GM08714 (cell line): ENCODE results near the gene TMIGD3.

ENCODE experiments used
- H3K4me3 ChIP-seq: fragments of 200-500 bp; sonication (Bioruptor generic); 2 replicates; pipeline ENCODE4 v1.5.1; 2014; ENCODE audit warnings: mild to moderate bottlenecking, low read length, inconsistent platforms
- ZNF274 ChIP-seq: IDR thresholded peaks from 2 replicates; pipeline ENCODE4 v1.6.1; 2012; ENCODE audit warnings: mild to moderate bottlenecking, low read depth, low read length

Gene TMIGD3

DNA sequence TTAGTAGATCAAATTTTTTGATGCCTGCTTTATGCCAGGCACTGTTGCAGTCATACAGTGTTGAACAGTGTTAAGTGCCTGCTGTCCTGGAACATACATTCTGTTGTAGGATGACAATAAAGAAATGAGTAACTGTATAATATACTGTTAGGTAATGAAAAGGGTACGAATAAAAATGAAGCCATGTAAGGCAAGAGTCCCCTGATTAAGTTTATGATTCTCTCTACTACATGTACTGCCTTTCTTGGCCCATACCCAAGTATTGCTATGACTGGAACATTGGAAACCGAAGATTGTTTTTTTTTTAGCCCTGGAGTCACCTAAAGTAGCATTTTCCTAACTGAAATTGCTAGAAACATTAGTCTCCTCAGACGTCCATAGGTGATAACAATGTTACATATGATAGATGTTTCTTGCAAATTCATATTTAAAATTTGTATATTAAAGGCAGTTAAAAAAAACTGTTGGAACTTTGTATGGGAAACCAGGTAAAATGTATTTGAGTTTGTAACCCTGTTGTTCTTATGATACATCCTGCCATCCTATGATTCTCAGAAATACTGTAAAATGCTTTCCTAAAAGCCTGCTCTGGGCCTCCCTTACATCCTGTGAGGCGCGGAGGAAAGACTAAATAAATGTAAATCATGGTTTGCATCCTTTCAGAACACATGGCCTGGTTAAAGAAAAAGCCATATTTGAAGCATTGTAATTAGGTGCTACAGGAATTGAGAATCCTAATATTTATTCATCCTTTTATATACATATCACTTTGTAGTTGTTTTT, 48.4 kb downstream of the TMIGD3 start:
- H3K4me3 ChIP-seq: no peak overlapping the region
- TF ChIP-seq ZNF274: no peak

DNA sequence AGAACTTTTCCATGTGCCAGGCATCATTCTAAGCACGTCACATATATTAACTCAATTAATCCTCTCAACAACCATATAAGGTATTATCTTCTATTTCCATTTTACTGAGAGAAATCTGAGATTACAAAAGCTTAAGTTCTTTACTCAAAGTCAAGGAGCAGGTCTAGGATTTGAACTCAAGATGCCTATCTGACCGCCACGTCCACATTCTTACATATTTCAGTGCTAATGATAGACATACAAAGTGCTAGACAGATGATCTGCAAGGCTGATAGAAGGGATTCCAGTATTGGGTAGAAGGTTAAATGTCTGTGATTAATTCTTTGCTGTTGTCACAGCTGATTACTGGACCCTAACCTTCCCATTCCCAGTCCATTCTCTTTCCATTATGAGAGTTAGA, 49.7 kb downstream of the TMIGD3 start:
- no peak for TF ChIP-seq ZNF274
- no peak overlapping the region for H3K4me3 ChIP-seq

DNA sequence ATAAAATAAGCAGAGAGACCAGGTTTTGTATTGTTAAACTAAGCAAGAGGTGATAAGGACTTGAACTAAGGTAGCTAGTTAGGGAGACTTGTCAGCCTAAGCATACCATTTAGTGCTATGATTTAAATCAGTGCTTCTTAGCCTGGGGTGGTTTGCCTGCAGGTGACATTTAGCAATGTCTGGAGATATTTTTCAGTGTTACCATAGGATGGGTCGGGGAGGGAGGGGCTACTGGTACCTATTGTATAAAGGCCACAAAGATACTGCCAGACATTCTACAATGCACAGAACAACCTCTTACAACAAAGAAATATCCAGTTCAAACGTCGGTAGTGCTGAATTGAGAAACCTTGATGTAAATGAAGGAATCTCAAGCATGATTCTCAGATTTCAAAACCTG, 50.9 kb downstream of the TMIGD3 start:
- no peak overlapping the region for H3K4me3 ChIP-seq
- no peak for TF ChIP-seq ZNF274

DNA sequence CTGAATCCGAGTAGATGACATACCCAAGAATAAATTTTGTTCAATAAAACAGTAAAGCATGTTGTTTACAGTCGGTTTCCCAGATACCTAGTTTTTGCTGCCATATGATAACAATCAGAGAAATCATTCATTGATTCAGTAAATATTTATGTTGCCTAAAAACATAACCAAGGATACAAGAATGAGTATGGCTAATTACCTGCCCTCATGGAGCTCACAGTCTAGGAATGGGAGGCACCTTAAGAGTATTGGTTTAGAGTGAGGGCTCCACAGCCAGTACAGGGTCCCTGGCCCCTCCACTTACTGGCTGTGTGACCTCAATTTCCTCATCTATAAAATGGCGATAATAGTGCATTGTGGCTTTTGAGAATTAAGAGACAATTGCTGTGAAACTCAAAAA, 53.2 kb downstream of the TMIGD3 start:
- peak overlapping the region; percentile 95 for H3K4me3 ChIP-seq
- no peak for TF ChIP-seq ZNF274

DNA sequence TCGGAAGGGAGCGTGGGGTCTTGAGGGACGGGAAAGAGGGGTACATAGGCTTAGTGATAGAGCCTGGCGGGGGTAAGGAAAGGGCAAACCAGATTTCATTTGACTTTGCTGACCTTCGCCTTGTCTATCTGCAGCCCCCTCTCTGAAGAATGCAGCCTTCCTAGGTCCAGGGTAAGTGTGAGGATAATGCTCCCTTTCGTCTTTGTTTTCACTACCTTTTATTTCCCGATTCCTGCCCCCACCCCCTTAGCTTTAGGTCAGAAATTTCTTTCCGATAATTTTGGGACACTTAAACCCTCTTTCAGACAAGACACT, 53.8 kb downstream of the TMIGD3 start:
- H3K4me3 ChIP-seq: peak overlapping the region; percentile 95
- no peak for TF ChIP-seq ZNF274

DNA sequence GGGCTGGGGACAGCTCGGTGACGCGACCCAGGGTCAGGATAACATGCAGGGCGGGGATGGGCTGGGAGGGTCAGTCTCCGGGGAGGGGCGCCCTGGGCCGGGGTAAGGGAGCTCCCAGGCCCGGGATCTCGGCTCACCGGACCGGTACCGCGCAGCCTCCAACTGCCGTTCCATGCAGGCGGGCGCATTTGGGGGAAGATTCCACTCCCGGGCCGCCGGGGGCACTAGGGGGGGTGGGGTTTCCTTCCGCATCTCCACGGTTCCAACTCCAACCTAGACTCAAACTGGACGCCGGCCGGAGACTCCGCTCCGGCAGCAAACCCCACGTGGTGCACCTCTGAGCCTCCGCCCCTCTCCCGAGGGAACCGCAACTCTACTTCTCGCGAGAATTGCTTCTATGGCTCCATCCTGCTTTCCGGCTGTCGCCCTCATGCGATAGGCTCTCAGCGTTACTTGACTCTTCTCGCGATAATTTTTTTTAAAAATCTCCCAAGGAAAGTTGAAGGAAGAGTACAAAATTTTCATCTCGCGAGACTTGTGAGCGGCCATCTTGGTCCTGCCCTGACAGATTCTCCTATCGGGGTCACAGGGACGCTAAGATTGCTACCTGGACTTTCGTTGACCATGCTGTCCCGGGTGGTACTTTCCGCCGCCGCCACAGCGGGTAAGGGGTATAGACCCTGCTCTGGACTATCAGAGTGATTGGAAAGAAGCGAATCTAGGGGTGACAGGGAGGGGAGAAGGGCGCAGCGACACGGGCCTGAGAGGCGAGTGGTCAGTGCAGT, 54.3 kb downstream of the TMIGD3 start, which contains the start of the genes ATP5PB and WDR77:
ATP5PB (plus strand) TSS at position 547 of the 785 bp plus-strand sequence; CDS start at position 625, 78 bp downstream.
WDR77 (minus strand) TSS at position 339 of the 785 bp plus-strand sequence; CDS start at position 252, 87 bp downstream.
- TF ChIP-seq ZNF274: no peak
- peak within 1 kb of the TSS; percentile 95 for H3K4me3 ChIP-seq

DNA sequence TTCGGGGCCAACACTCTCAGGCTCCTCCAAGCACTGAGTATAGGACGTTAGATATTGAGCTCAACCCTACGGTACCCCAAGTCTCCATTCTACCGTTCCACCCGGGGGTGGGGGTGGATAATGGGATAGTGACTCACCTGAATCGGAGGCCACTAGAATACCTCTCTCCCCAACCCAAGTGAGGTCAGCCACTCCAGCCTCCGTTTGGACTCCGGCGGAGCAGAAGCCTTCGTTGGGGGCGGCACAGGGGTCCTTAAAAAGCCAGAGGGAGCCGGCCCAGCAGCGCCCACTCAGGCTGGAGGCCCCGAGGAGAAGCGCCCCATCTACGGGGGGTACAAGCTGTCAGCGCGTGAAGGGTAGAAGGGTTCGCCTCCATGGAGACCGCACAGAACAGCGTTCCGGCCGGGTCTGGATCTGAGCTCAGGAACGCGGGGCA, 54.9 kb downstream of the TMIGD3 start:
- peak overlapping the region; percentile 80 for H3K4me3 ChIP-seq
- no peak for TF ChIP-seq ZNF274

DNA sequence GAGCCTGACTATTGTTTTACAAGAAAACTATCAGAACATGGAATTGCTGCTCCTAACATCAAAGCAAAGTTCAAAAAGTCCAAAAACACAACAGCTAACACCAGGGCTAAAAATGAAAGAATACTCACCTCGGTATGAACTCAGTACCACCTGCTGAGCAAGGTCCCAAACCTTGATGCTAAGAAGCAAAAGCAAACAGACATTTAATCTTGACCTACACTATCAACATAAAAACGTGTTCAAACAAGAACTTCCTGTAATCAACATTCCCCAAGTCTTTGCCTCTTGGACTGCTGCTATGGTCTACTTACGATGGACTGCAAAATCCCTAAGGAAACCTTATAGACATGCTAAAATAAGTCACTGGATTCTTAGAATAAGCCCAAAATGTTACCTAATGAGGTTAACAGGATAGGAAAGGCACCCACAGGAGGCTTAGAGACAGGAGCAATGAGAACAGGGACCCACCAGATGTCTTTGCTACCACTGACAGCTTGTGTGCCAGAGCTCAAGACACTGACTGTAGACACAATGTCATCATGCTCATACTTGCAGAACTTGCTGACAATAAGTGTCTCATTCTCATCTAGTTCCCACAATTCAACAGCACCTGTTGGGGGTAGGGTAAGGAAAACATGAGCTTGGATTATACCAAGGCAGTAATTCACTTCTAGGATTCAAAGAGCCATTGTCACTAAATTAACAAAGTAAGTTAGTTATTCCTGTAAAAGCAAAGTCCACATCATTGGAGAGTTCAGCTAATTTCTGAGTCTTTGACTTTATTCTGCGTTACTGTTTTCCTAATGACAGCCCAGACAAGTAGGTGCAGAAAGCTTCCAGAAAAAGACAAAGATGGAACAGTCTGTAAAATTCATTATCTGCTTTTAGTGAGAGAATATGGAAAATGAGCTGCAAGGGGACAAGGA, 56.2 kb downstream of the TMIGD3 start:
- TF ChIP-seq ZNF274: no peak

DNA sequence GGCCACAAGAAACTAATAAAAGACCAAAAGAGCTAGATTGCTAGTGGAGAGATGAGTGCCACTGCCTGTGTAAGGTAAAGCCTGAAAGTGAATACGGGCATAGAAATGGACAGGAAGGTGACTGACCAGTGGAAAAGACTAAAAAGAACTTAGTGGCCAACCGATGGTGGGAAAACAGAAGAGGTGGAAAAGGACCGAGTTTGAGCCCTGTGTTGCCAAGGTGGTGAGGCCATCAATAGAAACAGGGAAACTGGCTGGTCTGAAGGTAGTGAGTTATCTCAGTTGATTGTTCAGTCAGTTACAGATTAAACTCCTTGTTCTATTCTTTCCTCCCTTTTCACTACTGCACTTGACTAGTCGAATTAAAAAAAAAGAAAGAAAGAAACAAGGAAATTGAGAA, 56.9 kb downstream of the TMIGD3 start:
- no peak overlapping the region for H3K4me3 ChIP-seq
- no peak for TF ChIP-seq ZNF274

More for the DNA sequence above, 56.2 kb downstream of the TMIGD3 start:
- H3K4me3 ChIP-seq: peak overlapping the region; percentile 80

DNA sequence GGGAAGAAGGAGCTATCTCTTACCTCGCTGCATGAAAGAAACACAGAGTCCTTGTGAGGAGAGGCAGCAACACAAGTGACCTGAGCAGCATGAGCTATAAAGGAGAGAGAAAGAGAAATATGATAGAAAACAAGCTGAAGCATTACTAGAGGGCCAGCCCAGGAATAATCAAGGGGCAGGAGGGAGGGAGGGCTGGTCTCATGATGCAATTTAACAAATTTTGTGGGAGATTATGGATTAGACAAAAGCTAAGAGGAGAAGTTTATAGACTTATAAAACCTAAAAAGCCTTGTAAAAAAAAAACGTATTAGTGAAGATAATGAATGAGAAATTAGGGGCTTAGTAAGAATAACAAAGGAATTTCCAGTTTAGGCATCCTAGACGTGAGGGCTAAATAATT, 59.4 kb downstream of the TMIGD3 start:
- TF ChIP-seq ZNF274: no peak

DNA sequence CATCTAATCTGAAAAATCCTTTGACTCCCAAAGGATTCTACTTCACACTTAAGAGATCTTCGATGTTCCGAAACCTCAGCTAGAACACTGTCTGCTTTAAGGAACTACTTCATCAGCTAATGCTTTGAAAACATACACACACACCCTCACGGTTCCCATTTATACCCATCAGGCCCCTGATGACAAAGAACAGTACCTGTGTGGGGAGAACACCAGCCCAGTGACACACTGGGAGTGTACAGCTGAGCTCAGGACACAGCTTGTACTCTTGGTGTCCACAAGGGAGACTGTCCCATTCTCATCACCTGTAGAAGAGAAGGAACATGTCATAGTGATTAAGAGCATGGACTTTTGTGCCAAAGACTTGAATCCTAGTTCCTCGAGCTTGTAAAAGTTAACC, 61.0 kb downstream of the TMIGD3 start:
- no peak for TF ChIP-seq ZNF274
- H3K4me3 ChIP-seq: no peak overlapping the region

More for the DNA sequence above, 59.4 kb downstream of the TMIGD3 start:
- H3K4me3 ChIP-seq: no peak overlapping the region

DNA sequence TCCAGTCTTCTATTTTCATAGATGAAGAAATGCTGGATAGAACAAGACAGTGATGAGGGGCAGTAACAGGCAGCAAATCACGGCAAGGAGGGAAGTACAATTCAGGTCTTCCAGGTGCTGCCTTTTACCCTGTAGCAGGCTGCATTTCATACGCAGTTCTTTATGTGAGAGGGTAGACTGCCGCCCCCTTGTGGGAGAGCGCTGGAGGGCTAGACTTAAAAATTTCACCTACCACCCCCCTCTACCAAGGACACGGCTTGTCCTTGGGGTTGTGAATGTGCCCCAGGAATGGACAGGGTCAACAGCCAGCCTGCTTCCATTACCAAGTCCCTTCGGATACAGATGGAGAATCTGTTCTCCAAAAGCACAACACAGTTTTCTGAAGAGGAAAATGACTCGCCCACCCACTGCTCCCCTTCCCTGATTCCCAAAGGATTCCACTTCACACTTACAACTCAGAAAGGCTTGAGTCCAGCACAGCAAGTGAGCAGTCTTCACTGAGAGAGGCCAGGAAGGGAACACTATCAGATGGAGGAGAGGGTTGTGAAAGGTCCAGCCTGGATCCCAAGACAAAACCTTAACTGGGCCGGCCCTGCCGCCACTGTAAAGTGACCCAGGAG, 61.8 kb downstream of the TMIGD3 start:
- no peak for TF ChIP-seq ZNF274
- no peak overlapping the region for H3K4me3 ChIP-seq
